BLaER1 treated with 17β-estradiol and CSF1 and Interleukin-3, amounts not matched to agents 10 nM and 100 nM (cell line): ENCODE data around the gene APBA1.
A peak's percentile ranks its signal among the peaks of the same experiment; 100 is the strongest.

Experiments used
- H3K27ac ChIP-seq, 11 experiments: shearing (Covaris generic); formaldehyde crosslinking; 2 replicates each; pipeline ENCODE4 v1.8.1; 2022
- H3K27me3 ChIP-seq, 11 experiments: shearing (Covaris generic); formaldehyde crosslinking; 2 replicates each; pipeline ENCODE4 v1.8.1; 2022
- H3K36me3 ChIP-seq, 11 experiments: shearing (Covaris generic); formaldehyde crosslinking; 2 replicates each; pipeline ENCODE4 v1.8.1; 2022
- H3K4me1 ChIP-seq, 10 experiments: shearing (Covaris generic); formaldehyde crosslinking; 2 replicates each; pipeline ENCODE4 v1.8.1; 2022
- H3K4me2 ChIP-seq, 11 experiments: shearing (Covaris generic); formaldehyde crosslinking; 2 replicates each; pipeline ENCODE4 v1.8.1; 2022
- H3K4me3 ChIP-seq, 10 experiments: shearing (Covaris generic); formaldehyde crosslinking; 2 replicates each; pipeline ENCODE4 v1.8.1; 2022
- H3K9ac ChIP-seq, 11 experiments: shearing (Covaris generic); formaldehyde crosslinking; 2 replicates each; pipeline ENCODE4 v1.8.1; 2022
- H3K9me3 ChIP-seq, 11 experiments: shearing (Covaris generic); formaldehyde crosslinking; replicated peaks in 1 of 11; 2 replicates each; pipeline ENCODE4 v1.8.1; 2022
- H4K20me1 ChIP-seq, 11 experiments: shearing (Covaris generic); formaldehyde crosslinking; 2 replicates each; pipeline ENCODE4 v1.8.1; 2022
- Cebpa-rat ChIP-seq, 11 experiments: shearing (Covaris generic); IDR thresholded peaks; 2 replicates each; pipeline ENCODE4 v1.8.1; 2022

Gene APBA1

GRCh38 chr9:69461103-69461887, 210.9 kb downstream of the APBA1 start:
- H3K9ac ChIP-seq, result no peak overlapping the region
- TF ChIP-seq Cebpa-rat (IDR thresholded peaks at IDR 0.05), result no peak

GRCh38 chr9:69460012-69460411, 212.2 kb downstream of the APBA1 start:
- H3K9me3 ChIP-seq, result 0 out of 22 replicates have a peak, but pooled peaks cover 0 to 6% (median 0%) of the 10 kb centered on the region in 11 experiments
- H3K4me1 ChIP-seq, result peaks cover 4 to 58% (median 45%) of the 10 kb centered on the region in 10 experiments; a peak in 19 of 20 replicates
- H3K27ac ChIP-seq, result no peak overlapping the region
- H3K36me3 ChIP-seq, result peaks cover 0 to 100% (median 77%) of the 10 kb centered on the region in 11 experiments; a peak in 15 of 22 replicates
- no peak overlapping the region for H3K4me2 ChIP-seq
- no peaks in the 10 kb centered on the region for H3K27me3 ChIP-seq
- no peak overlapping the region for H3K4me3 ChIP-seq
- no peak for TF ChIP-seq Cebpa-rat (IDR thresholded peaks at IDR 0.05)
- no peak overlapping the region for H3K9ac ChIP-seq
- H4K20me1 ChIP-seq, result no peaks in the 10 kb centered on the region

More at GRCh38 chr9:69461103-69461887, 210.9 kb downstream of the APBA1 start:
- Histone ChIP-seq H3K27me3 (no peaks in the 10 kb centered on the region), H3K27ac (no peak overlapping the region), H3K36me3 (peaks cover 0 to 100% (median 71%) of the 10 kb centered on the region in 11 experiments; a peak in 16 of 22 replicates), H3K4me2 (no peak overlapping the region), H3K9me3 (0 out of 22 replicates have a peak, but pooled peaks cover 0 to 6% (median 0%) of the 10 kb centered on the region in 11 experiments), H3K4me3 (no peak overlapping the region), H3K4me1 (peaks cover 4 to 58% (median 45%) of the 10 kb centered on the region in 10 experiments; a peak in 18 of 20 replicates), H4K20me1 (no peaks in the 10 kb centered on the region)

GRCh38 chr9:69458176-69458575, 214.0 kb downstream of the APBA1 start:
- TF ChIP-seq Cebpa-rat (IDR thresholded peaks at IDR 0.05), result no peak
- Histone ChIP-seq H3K9me3 (0 out of 22 replicates have a peak, but pooled peaks cover 0 to 6% (median 0%) of the 10 kb centered on the region in 11 experiments), H3K27me3 (no peaks in the 10 kb centered on the region), H3K4me3 (no peak overlapping the region), H3K36me3 (peaks cover 0 to 100% (median 67%) of the 10 kb centered on the region in 11 experiments; a peak in 15 of 22 replicates), H3K27ac (peak overlapping the region in 4 of 11 experiments; percentile 20 to 59 (median 49); a peak in 6 of 22 replicates), H3K4me1 (peaks cover 6 to 59% (median 48%) of the 10 kb centered on the region in 10 experiments), H4K20me1 (no peaks in the 10 kb centered on the region), H3K4me2 (peak overlapping the region in 3 of 11 experiments; percentile 10 to 25 (median 23); a peak in 5 of 22 replicates), H3K9ac (no peak overlapping the region)

- H3K27me3 ChIP-seq, result no peaks in the 10 kb centered on the region
- no peaks in the 10 kb centered on the region for H4K20me1 ChIP-seq
- no peak for TF ChIP-seq Cebpa-rat (IDR thresholded peaks at IDR 0.05)
- peaks cover 6 to 59% (median 48%) of the 10 kb centered on the region in 10 experiments for H3K4me1 ChIP-seq
- H3K4me3 ChIP-seq, result no peak overlapping the region
- peaks cover 0 to 6% (median 0%) of the 10 kb centered on the region in 11 experiments; a peak in 1 of 22 replicates for H3K9me3 ChIP-seq
- H3K4me2 ChIP-seq, result peak overlapping the region in 5 of 11 experiments; percentile 62 to 78 (median 70); a peak in 5 of 22 replicates
- H3K9ac ChIP-seq, result no peak overlapping the region
- peak overlapping the region in 3 of 11 experiments; percentile 4 to 54 (median 49); a peak in 3 of 22 replicates for H3K27ac ChIP-seq
- H3K36me3 ChIP-seq, result peaks cover 8 to 100% (median 68%) of the 10 kb centered on the region in 11 experiments; a peak in 17 of 22 replicates
Observed at GRCh38 chr9:69456201-69456600, 216.0 kb downstream of the APBA1 start.

- H3K4me3 ChIP-seq, result no peak overlapping the region
- H3K27me3 ChIP-seq, result no peaks in the 10 kb centered on the region
- H3K9me3 ChIP-seq, result peaks cover 0 to 6% (median 0%) of the 10 kb centered on the region in 11 experiments; a peak in 2 of 22 replicates
- peak overlapping the region in 10 of 11 experiments; percentile 48 to 83 (median 70); a peak in 20 of 22 replicates for H3K4me2 ChIP-seq
- peak overlapping the region in 8 of 11 experiments; percentile 29 to 61 (median 52); a peak in 13 of 22 replicates for H3K27ac ChIP-seq
- H3K4me1 ChIP-seq, result peaks cover 6 to 66% (median 52%) of the 10 kb centered on the region in 10 experiments
- no peak for TF ChIP-seq Cebpa-rat (IDR thresholded peaks at IDR 0.05)
- H4K20me1 ChIP-seq, result no peaks in the 10 kb centered on the region
- H3K9ac ChIP-seq, result peak overlapping the region in 2 of 11 experiments; percentile 30 to 33; a peak in 2 of 22 replicates
- H3K36me3 ChIP-seq, result peaks cover 11 to 100% (median 65%) of the 10 kb centered on the region in 11 experiments; a peak in 17 of 22 replicates
Observed at GRCh38 chr9:69455311-69455710, 216.9 kb downstream of the APBA1 start.

GRCh38 chr9:69454321-69454720, 217.8 kb downstream of the APBA1 start:
- peaks cover 6 to 75% (median 62%) of the 10 kb centered on the region in 10 experiments for H3K4me1 ChIP-seq
- no peaks in the 10 kb centered on the region for H4K20me1 ChIP-seq
- no peak overlapping the region for H3K4me3 ChIP-seq
- H3K9me3 ChIP-seq, result peaks cover 0 to 6% (median 0%) of the 10 kb centered on the region in 11 experiments; a peak in 2 of 22 replicates
- H3K36me3 ChIP-seq, result peaks cover 8 to 100% (median 60%) of the 10 kb centered on the region in 11 experiments; a peak in 17 of 22 replicates
- H3K27ac ChIP-seq, result peak overlapping the region in 8 of 11 experiments; percentile 29 to 61 (median 52); a peak in 15 of 22 replicates
- peak overlapping the region; percentile 22 to 83 (median 69); a peak in 21 of 22 replicates for H3K4me2 ChIP-seq
- TF ChIP-seq Cebpa-rat (IDR thresholded peaks at IDR 0.05), result no peak
- H3K27me3 ChIP-seq, result no peaks in the 10 kb centered on the region
- H3K9ac ChIP-seq, result peak overlapping the region in 6 of 11 experiments; percentile 3 to 50 (median 24); a peak in 6 of 22 replicates

GRCh38 chr9:69453746-69454145, 218.4 kb downstream of the APBA1 start:
- Histone ChIP-seq H3K27me3 (no peaks in the 10 kb centered on the region), H3K4me3 (no peak overlapping the region; a peak in 2 of 20 replicates), H3K36me3 (peaks cover 8 to 100% (median 57%) of the 10 kb centered on the region in 11 experiments; a peak in 17 of 22 replicates), H3K9ac (peak overlapping the region in 5 of 11 experiments; percentile 9 to 49 (median 33); a peak in 6 of 22 replicates), H3K4me2 (peak overlapping the region; percentile 14 to 83 (median 69); a peak in 21 of 22 replicates), H3K4me1 (peaks cover 6 to 73% (median 65%) of the 10 kb centered on the region in 10 experiments), H3K9me3 (peaks cover 0 to 2% (median 0%) of the 10 kb centered on the region in 11 experiments; a peak in 2 of 22 replicates), H4K20me1 (no peaks in the 10 kb centered on the region), H3K27ac (peak overlapping the region in 8 of 11 experiments; percentile 17 to 60 (median 46); a peak in 13 of 22 replicates)
- no peak for TF ChIP-seq Cebpa-rat (IDR thresholded peaks at IDR 0.05)

- Histone ChIP-seq H3K36me3 (peaks cover 8 to 100% (median 55%) of the 10 kb centered on the region in 11 experiments; a peak in 17 of 22 replicates), H3K9ac (no peak overlapping the region), H3K27me3 (no peaks in the 10 kb centered on the region), H3K4me2 (no peak overlapping the region), H3K4me1 (peaks cover 6 to 77% (median 59%) of the 10 kb centered on the region in 10 experiments), H3K9me3 (no peaks in the 10 kb centered on the region; a peak in 2 of 22 replicates), H4K20me1 (no peaks in the 10 kb centered on the region), H3K27ac (0 out of 22 replicates have a peak overlapping the region, but pooled peaks of 1 of the 11 experiments have one; percentile 26), H3K4me3 (no peak overlapping the region)
- no peak for TF ChIP-seq Cebpa-rat (IDR thresholded peaks at IDR 0.05)
Observed at GRCh38 chr9:69452110-69452782, 219.9 kb downstream of the APBA1 start.
